HL-60 (cell line): ENCODE measurements around the gene FOXM1.

Source experiments
- DNase-seq, 2 experiments: peaks; one replicate each; pipeline ENCODE4 v3.0.0-alpha.2; 2010 to 2020; ENCODE audit warnings: low read depth in 1 of 2, low spot score in 1 of 2
- H3K27ac ChIP-seq: fragments of 250-450 bp; sonication (Bioruptor Pico); replicated peaks from 2 replicates; pipeline ENCODE4 v1.5.1; 2020; ENCODE audit warnings: mild to moderate bottlenecking, moderate library complexity
- H3K27me3 ChIP-seq: fragments of 250-450 bp; sonication (Bioruptor Pico); 2 replicates; pipeline ENCODE4 v1.5.1; 2021; ENCODE audit warnings: mild to moderate bottlenecking, moderate library complexity; ENCODE audit not compliant: insufficient read depth, poor library complexity, severe bottlenecking
- H3K4me3 ChIP-seq: replicated peaks from 2 replicates; pipeline ENCODE4 v1.5.1; 2011; ENCODE audit warnings: mild to moderate bottlenecking, control low read depth, low read length; ENCODE audit not compliant: insufficient read depth
- GABPA ChIP-seq: IDR thresholded peaks from 2 replicates; pipeline ENCODE4 v1.6.1; 2012; ENCODE audit warnings: low read depth
- POLR2AphosphoS5 ChIP-seq: IDR thresholded peaks from 2 replicates; pipeline ENCODE4 v1.6.1; 2012; ENCODE audit warnings: low read depth
- SPI1 ChIP-seq: IDR thresholded peaks from 2 replicates; pipeline ENCODE4 v1.6.1; 2012; ENCODE audit warnings: low read depth, mild to moderate bottlenecking, borderline replicate concordance
- TF ChIP-seq, protein P1 (sequence below): IDR thresholded peaks from one replicate; pipeline ENCODE4 v1.5.1; 2011; ENCODE audit warnings: low read length, control low read depth, inconsistent platforms; ENCODE audit not compliant: insufficient read depth
- TF ChIP-seq, protein P2 (sequence below): IDR thresholded peaks from 2 replicates; pipeline ENCODE4 v1.6.1; 2012; ENCODE audit warnings: low read depth; ENCODE audit not compliant: insufficient replicate concordance

FOXM1 gene

GRCh38 chr12:2826721-2827515 lies 50.1 kb downstream of the FOXM1 start:
- no peak overlapping the region for H3K4me3 ChIP-seq
- H3K27me3 ChIP-seq = no peaks in the 10 kb centered on the region
- TF ChIP-seq GABPA (no peak), POLR2AphosphoS5 (no peak), SPI1 (no peak)
- TF ChIP-seq, protein P1, sequence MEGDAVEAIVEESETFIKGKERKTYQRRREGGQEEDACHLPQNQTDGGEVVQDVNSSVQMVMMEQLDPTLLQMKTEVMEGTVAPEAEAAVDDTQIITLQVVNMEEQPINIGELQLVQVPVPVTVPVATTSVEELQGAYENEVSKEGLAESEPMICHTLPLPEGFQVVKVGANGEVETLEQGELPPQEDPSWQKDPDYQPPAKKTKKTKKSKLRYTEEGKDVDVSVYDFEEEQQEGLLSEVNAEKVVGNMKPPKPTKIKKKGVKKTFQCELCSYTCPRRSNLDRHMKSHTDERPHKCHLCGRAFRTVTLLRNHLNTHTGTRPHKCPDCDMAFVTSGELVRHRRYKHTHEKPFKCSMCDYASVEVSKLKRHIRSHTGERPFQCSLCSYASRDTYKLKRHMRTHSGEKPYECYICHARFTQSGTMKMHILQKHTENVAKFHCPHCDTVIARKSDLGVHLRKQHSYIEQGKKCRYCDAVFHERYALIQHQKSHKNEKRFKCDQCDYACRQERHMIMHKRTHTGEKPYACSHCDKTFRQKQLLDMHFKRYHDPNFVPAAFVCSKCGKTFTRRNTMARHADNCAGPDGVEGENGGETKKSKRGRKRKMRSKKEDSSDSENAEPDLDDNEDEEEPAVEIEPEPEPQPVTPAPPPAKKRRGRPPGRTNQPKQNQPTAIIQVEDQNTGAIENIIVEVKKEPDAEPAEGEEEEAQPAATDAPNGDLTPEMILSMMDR = no peak
- TF ChIP-seq, protein P2, sequence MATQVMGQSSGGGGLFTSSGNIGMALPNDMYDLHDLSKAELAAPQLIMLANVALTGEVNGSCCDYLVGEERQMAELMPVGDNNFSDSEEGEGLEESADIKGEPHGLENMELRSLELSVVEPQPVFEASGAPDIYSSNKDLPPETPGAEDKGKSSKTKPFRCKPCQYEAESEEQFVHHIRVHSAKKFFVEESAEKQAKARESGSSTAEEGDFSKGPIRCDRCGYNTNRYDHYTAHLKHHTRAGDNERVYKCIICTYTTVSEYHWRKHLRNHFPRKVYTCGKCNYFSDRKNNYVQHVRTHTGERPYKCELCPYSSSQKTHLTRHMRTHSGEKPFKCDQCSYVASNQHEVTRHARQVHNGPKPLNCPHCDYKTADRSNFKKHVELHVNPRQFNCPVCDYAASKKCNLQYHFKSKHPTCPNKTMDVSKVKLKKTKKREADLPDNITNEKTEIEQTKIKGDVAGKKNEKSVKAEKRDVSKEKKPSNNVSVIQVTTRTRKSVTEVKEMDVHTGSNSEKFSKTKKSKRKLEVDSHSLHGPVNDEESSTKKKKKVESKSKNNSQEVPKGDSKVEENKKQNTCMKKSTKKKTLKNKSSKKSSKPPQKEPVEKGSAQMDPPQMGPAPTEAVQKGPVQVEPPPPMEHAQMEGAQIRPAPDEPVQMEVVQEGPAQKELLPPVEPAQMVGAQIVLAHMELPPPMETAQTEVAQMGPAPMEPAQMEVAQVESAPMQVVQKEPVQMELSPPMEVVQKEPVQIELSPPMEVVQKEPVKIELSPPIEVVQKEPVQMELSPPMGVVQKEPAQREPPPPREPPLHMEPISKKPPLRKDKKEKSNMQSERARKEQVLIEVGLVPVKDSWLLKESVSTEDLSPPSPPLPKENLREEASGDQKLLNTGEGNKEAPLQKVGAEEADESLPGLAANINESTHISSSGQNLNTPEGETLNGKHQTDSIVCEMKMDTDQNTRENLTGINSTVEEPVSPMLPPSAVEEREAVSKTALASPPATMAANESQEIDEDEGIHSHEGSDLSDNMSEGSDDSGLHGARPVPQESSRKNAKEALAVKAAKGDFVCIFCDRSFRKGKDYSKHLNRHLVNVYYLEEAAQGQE = no peak
- no peak for DNase-seq
- no peak overlapping the region for H3K27ac ChIP-seq

GRCh38 chr12:2826036-2826435 lies 50.9 kb downstream of the FOXM1 start:
- Histone ChIP-seq H3K4me3 (no peak overlapping the region), H3K27me3 (no peaks in the 10 kb centered on the region), H3K27ac (no peak overlapping the region)
- TF ChIP-seq SPI1 = no peak
- TF ChIP-seq POLR2AphosphoS5 = no peak
- DNase-seq = no peak

- no peaks in the 10 kb centered on the region for H3K27me3 ChIP-seq
- no peak for DNase-seq
- H3K4me3 ChIP-seq = no peak overlapping the region
- no peak overlapping the region for H3K27ac ChIP-seq
- no peak for TF ChIP-seq SPI1
- TF ChIP-seq, protein P2 = no peak
- TF ChIP-seq, protein P1 = no peak
- TF ChIP-seq POLR2AphosphoS5 = no peak
- no peak for TF ChIP-seq GABPA
These were observed 51.8 kb downstream of the FOXM1 start for GRCh38 chr12:2825132-2825531.

DNA sequence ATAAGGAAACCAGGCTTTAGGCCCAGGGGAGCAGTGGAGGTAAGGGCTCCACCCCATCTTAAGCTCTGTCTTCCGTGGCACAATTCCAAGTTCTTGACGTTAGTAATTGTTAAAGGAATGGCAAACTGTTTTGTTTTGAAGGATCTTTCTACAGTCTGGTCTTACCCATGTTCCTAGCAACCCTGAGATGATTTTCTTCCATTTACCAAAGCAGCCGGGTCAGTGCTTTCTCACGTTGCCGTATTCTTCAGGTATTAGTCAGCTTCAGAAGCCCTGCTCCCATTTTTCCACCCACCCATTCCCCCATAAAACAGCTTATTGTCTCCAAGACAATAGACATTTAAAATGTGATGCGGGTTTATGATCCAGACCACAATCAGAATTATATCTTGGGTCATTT lies 52.4 kb downstream of the FOXM1 start:
- TF ChIP-seq, protein P1 = no peak
- TF ChIP-seq, protein P2 = no peak
- TF ChIP-seq GABPA (no peak), POLR2AphosphoS5 (no peak), SPI1 (no peak)
- no peak for DNase-seq
- no peak overlapping the region for H3K27ac ChIP-seq

More for the DNA sequence above, 52.4 kb downstream of the FOXM1 start:
- H3K4me3 ChIP-seq = no peak overlapping the region
- no peaks in the 10 kb centered on the region for H3K27me3 ChIP-seq
